ENCODE data around the gene TLK2.
"Not testable (repeated sequence)": the region's sequence is repeated elsewhere in the genome, so short reads cannot be mapped to it uniquely, and the experiment has no call there.

TLK2 gene

GRCh38 chr17:62565817-62566216, 87.2 kb downstream of the TLK2 start:
- DNase-seq = no peak

- no peak for DNase-seq
Observed at GRCh38 chr17:62566996-62567578, 88.5 kb downstream of the TLK2 start.

- no peak for DNase-seq
Observed at GRCh38 chr17:62572488-62572887, 93.9 kb downstream of the TLK2 start.

GRCh38 chr17:62572888-62573401, 94.3 kb downstream of the TLK2 start:
- DNase-seq = no peak

GRCh38 chr17:62573480-62574117, 95.0 kb downstream of the TLK2 start:
- no peak for DNase-seq

GRCh38 chr17:62576382-62576781, 97.8 kb downstream of the TLK2 start:
- DNase-seq = no peak

GRCh38 chr17:62578757-62579487, 100.3 kb downstream of the TLK2 start:
- no peak for DNase-seq

GRCh38 chr17:62580947-62581346, 102.3 kb downstream of the TLK2 start:
- no peak for DNase-seq

- DNase-seq = no peak
Observed at GRCh38 chr17:62581764-62582163, 103.1 kb downstream of the TLK2 start.

GRCh38 chr17:62587554-62587953, 108.9 kb downstream of the TLK2 start:
- no peak for DNase-seq

- no peak for DNase-seq
Observed at GRCh38 chr17:62588109-62588508, 109.5 kb downstream of the TLK2 start.

GRCh38 chr17:62591333-62591732, 112.7 kb downstream of the TLK2 start:
- no peak for DNase-seq

GRCh38 chr17:62591822-62592221, 113.2 kb downstream of the TLK2 start:
- not testable (repeated sequence) for DNase-seq

GRCh38 chr17:62592341-62593099, 113.9 kb downstream of the TLK2 start:
- DNase-seq = no peak

- no peak for DNase-seq
Observed at GRCh38 chr17:62595484-62595883, 116.9 kb downstream of the TLK2 start.

GRCh38 chr17:62596662-62597061, 118.0 kb downstream of the TLK2 start:
- no peak for DNase-seq

GRCh38 chr17:62597150-62597549, 118.5 kb downstream of the TLK2 start:
- no peak for DNase-seq

- DNase-seq = no peak
Observed at GRCh38 chr17:62597920-62598319, 119.3 kb downstream of the TLK2 start.

- DNase-seq = no peak
Observed at GRCh38 chr17:62599964-62600657, 121.5 kb downstream of the TLK2 start.

GRCh38 chr17:62600805-62601204, 122.2 kb downstream of the TLK2 start:
- no peak for DNase-seq

GRCh38 chr17:62601471-62601870, 122.8 kb downstream of the TLK2 start:
- DNase-seq = no peak

GRCh38 chr17:62603783-62604182, 125.2 kb downstream of the TLK2 start:
- DNase-seq = not testable (repeated sequence)

- no peak for DNase-seq
Observed at GRCh38 chr17:62605588-62605987, 127.0 kb downstream of the TLK2 start.
